GM21717 (cell line): Measurements from ENCODE around the gene SUPT20HL2.
"Not testable (repeated sequence)": the region's sequence is repeated elsewhere in the genome, so short reads cannot be mapped to it uniquely, and the experiment has no call there.

Experiments
- ATAC-seq: cut with Tn5 transposase; IDR thresholded peaks from one replicate; pipeline ENCODE4 v1.9.1; 2021; ENCODE audit warnings: mild to moderate bottlenecking, moderate library complexity; ENCODE audit not compliant: unreplicated experiment

The SUPT20HL2 gene

GRCh38 chrX:24310916-24311315 lies 3.0 kb downstream of the SUPT20HL2 start:
- not testable (repeated sequence) for ATAC-seq

- ATAC-seq = not testable (repeated sequence)
These were observed 4.1 kb downstream of the SUPT20HL2 start for GRCh38 chrX:24309580-24310374.

- not testable (repeated sequence) for ATAC-seq
These were observed 5.1 kb downstream of the SUPT20HL2 start for GRCh38 chrX:24308803-24309202.

- no peak for ATAC-seq
These were observed 7.4 kb downstream of the SUPT20HL2 start for GRCh38 chrX:24306440-24306839.

- no peak for ATAC-seq
These were observed 8.0 kb downstream of the SUPT20HL2 start for GRCh38 chrX:24305905-24306304.

- ATAC-seq = no peak
These were observed 12.1 kb downstream of the SUPT20HL2 start for GRCh38 chrX:24301806-24302205.

GRCh38 chrX:24301060-24301459 lies 12.8 kb downstream of the SUPT20HL2 start:
- ATAC-seq = no peak

- no peak for ATAC-seq
These were observed 15.7 kb downstream of the SUPT20HL2 start for GRCh38 chrX:24298191-24298590.

- ATAC-seq = no peak
These were observed 19.2 kb downstream of the SUPT20HL2 start for GRCh38 chrX:24294619-24295018.

GRCh38 chrX:24293412-24293811 lies 20.5 kb downstream of the SUPT20HL2 start:
- no peak for ATAC-seq

GRCh38 chrX:24292353-24292752 lies 21.5 kb downstream of the SUPT20HL2 start:
- no peak for ATAC-seq

- ATAC-seq = no peak
These were observed 28.8 kb downstream of the SUPT20HL2 start for GRCh38 chrX:24285082-24285481.

GRCh38 chrX:24283127-24283794 lies 30.6 kb downstream of the SUPT20HL2 start:
- no peak for ATAC-seq

- ATAC-seq = no peak
These were observed 31.3 kb downstream of the SUPT20HL2 start for GRCh38 chrX:24282381-24283126.

- ATAC-seq = no peak
These were observed 36.5 kb downstream of the SUPT20HL2 start for GRCh38 chrX:24277405-24277804.

- no peak for ATAC-seq
These were observed 37.9 kb downstream of the SUPT20HL2 start for GRCh38 chrX:24276015-24276414.

- ATAC-seq = no peak
These were observed 42.6 kb downstream of the SUPT20HL2 start for GRCh38 chrX:24271262-24271661.

- ATAC-seq = no peak
These were observed 45.1 kb downstream of the SUPT20HL2 start for GRCh38 chrX:24268786-24269185.

- no peak for ATAC-seq
These were observed 46.9 kb downstream of the SUPT20HL2 start for GRCh38 chrX:24266996-24267395.

GRCh38 chrX:24264383-24264782 lies 49.5 kb downstream of the SUPT20HL2 start:
- no peak for ATAC-seq

- ATAC-seq = no peak
These were observed 51.6 kb downstream of the SUPT20HL2 start for GRCh38 chrX:24262309-24262708.
